NCI-H2196 treated with DMSO at 0.1 percent for 48 hours (cell line): ENCODE data around the gene FAM171A1.
"Not testable (repeated sequence)": the region's sequence is repeated elsewhere in the genome, so short reads cannot be mapped to it uniquely, and the experiment has no call there.

Experiments
- DNase-seq: peaks from one replicate; lab custom pipeline; 2025; ENCODE audit not compliant: unreplicated experiment; lab: John Stamatoyannopoulos, UW

Gene FAM171A1

DNA sequence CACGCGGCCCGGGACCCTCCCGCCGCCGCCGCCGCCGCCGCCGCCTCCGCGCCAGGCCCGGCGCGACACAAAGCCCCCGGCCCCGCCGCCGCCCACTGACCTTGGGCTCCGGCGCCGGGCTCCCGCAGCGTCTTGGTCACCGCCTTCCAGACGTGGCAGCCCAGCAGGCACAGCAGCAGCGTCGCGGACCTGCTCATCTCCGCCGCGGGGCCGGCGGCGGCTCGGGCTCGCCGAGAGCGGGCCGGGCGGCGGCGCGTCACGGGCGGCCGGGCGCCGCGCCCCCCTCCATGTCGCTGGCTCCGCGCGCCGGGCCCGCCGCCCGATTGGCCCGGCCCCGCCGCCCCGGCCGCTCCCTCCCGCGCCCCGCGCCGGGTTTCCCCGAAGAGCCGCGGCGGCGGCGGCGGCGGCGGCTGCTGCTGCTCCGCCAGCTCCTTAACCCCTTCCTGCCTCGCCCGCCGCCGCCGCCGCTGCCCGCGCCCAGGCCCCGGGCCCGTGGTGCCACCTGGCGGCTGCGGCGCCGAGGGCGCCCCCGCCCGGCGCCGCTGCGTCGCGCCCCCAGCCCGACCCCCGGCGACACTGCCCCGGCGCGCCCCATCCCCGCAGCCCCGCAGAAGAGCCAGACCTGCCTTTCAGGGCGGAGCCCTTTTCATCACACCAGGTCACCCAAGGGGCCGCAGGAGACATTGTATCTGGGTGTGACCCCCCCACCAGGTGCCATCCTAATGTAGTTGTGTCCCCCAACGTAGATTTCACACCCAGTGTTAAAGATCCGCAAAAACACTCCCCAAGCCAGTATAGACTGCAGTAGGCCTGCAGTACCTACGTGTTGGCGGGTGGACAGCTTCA lies at the start of gene FAM171A1:
FAM171A1 (minus strand) TSS at position 434 of the 846 bp plus-strand sequence; CDS start at position 197, 237 bp downstream.
- DNase-seq, result no peak

- DNase-seq, result no peak
Measured at GRCh38 chr10:15420858-15421257, 49.8 kb upstream of the FAM171A1 start.

GRCh38 chr10:15419279-15419874 lies 48.3 kb upstream of the FAM171A1 start:
- DNase-seq, result no peak

DNA sequence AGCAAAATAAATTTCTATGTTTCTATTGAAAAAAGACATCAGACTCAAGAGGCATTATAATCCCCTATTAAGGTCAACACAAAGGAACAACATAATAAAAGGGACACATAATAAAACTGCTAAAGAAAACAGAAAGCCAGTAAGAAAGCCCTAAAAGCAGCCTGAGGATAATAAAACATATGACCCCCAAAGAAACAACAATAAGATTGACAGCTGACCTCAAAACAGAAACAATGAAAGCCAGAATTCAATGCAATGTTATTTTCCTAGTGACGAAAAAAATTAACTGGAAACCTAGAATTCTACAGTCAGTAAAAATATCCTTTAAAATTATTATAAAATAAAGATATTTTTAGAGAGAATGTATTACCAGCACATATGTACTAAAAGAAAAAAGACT lies 44.9 kb upstream of the FAM171A1 start:
- DNase-seq, result no peak

DNA sequence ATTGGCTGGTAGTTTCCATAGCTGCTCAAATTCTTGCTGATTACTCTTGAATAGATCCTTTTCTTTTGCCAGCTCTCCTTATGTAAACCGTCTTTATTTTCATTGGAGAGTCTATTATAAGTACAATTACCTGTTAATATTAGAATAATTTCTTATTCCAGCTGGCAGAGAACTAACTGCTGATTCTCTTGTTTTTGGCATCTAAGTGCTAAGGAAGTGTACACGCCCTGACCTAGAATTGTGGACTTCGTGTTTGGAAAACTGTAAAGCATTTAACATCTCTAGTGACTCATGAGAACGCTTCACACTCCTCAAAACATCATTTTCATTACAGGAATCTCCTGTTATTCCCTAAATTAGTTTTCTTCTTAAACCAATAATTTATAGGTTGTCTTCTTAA lies 39.9 kb upstream of the FAM171A1 start:
- no peak for DNase-seq

GRCh38 chr10:15409350-15409749 lies 38.3 kb upstream of the FAM171A1 start:
- DNase-seq, result not testable (repeated sequence)

DNA sequence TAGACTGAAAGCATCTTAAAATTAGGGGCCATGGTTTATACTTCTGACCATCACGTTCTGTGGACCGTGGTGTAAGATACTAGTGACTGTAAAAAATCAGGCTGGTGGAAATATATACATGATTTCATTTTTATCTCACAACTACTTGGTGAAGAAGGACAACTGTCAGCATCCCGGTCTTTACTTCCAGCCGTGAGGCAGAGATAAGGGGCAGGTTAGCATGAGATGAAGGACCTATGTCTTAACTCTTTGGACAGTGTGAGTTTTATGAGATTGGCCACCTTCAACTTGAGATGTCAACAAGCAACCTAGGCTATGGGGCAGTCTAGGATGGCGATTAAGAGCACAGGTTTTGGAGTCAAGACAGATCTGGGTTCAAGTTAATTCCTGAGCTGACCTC lies 37.5 kb upstream of the FAM171A1 start:
- no peak for DNase-seq

- DNase-seq, result no peak
Measured at GRCh38 chr10:15405319-15405718, 34.2 kb upstream of the FAM171A1 start.

- no peak for DNase-seq
Measured at GRCh38 chr10:15401382-15401781, 30.3 kb upstream of the FAM171A1 start.

GRCh38 chr10:15400461-15400860 lies 29.4 kb upstream of the FAM171A1 start:
- DNase-seq, result not testable (repeated sequence)

DNA sequence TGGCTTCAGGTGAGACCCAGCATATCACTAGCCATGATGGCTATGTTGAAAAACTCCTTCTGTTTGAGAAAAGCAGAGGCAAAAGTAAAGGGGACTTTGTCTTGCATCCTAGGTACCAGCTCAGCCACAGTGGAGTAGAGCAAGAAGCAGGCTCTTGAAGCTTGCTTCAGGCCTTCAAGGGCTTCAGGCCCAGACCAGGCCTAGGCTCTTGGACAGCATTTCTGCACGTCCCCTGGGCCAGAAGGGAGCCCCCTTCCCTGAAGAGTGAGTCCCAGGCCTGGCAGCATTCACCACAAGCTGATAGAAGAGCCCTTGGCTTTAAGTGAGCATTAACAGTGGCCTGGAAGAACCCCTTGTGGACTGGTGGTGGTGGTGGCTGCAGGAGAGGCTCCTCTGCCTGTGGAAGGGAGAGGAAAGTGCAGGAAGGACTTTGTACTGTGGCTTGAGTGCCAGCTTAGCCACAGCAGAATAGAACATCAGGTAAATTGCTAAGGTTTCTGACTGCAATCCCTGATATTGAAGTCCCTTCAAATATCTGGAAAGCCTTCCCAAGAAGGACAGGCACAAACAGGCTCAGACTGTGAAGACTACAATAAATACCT lies 28.1 kb upstream of the FAM171A1 start:
- DNase-seq, result no peak

GRCh38 chr10:15395935-15396334 lies 24.8 kb upstream of the FAM171A1 start:
- no peak for DNase-seq

- DNase-seq, result no peak
Measured at GRCh38 chr10:15393139-15393825, 22.2 kb upstream of the FAM171A1 start.

DNA sequence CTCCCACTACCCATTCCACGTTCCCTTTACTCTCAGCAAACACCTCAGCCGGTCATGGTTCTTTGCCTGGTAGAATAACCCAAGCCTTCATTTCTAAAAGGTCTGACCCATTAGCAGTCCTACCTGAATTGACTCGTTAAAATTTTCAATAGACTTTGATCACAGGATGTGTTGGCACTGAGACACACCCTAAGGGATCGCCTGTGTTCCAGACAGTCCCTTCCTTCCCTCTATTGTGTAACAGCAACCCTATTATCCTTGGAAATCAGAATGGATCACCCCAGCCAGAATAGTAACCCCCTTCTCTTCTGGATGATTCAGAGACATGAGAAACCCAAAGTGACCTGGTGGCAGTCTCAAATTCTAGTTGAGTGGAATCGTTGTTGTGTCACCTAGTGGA lies 20.4 kb upstream of the FAM171A1 start:
- no peak for DNase-seq

DNA sequence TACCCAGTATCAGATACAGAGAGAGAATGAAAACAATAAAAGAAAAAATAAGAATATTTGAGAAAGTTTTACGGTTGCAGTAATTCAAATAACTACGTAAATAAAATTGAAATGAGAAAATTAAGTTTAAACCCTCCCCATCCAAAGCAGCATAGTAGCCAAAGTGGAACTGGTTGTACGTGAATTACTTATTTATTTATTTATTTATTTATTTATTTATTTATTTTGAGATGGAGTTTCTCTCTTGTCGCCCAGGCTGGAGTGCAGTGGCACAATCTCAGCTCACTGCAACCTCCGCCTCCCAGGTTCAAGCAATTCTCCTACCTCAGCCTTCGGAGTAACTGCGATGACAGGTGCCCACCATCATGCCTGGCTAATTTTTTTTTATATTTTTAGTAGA lies 17.1 kb upstream of the FAM171A1 start:
- not testable (repeated sequence) for DNase-seq

- no peak for DNase-seq
Measured at GRCh38 chr10:15387021-15387420, 15.9 kb upstream of the FAM171A1 start.

DNA sequence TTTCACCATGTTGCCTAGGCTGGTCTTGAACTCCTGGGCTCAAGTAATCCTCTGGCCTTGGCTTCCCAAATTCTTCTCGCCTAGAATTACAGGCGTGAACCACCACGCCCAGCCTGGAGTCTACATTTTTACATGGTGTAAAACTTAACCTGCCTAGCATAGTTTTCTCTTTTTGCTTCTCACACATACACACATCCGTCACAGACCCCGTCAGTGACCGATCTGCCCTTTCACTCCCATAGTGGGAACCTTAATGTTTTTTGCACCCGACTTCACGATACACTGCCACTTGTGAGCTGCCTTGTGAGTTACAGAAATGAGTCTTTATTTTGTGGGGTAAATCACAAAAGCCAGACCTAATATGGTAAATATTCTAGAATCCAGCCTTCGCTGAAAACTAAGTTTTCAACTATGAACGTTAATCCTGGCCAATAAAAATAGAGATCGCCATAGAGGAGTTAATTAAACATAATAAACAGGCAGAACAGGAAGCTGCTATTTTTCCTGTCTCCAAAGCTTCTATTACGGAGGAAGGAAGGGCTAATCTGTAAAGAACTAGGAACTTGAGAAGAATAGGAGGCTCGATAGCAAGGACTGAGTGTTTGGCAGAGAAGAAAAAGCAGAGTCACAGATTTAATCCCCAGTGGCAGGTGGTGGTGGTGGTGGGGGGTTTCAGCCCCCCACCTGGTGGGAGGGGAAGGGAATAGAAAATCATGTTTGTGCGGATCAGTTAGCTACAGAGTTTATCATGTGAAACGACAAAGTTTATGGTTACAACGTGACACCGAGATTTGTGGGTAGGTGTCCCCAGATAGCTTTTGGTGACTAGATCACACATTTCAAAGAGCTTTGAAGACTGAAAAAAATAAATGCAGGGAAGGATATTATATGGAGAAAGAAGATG lies 14.7 kb upstream of the FAM171A1 start:
- no peak for DNase-seq

DNA sequence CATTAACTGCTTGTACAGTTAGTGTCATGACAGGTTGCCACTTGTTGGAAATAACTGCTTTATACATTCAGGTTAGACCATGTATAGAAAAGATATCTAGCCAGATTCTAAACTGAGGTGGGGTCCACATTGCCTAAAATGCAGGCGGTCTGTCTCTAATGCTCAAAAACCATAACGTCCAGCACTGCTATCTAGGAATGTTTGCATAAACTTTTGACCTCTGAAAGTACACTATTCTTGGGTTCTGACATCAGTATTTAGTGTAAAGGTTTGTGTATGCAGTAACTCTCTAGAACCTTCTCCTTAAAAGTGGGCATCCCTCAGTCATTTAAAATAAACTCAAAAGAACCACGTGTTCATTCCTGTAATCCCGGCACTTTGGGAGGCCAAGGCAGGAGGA lies 10.3 kb upstream of the FAM171A1 start:
- no peak for DNase-seq

DNA sequence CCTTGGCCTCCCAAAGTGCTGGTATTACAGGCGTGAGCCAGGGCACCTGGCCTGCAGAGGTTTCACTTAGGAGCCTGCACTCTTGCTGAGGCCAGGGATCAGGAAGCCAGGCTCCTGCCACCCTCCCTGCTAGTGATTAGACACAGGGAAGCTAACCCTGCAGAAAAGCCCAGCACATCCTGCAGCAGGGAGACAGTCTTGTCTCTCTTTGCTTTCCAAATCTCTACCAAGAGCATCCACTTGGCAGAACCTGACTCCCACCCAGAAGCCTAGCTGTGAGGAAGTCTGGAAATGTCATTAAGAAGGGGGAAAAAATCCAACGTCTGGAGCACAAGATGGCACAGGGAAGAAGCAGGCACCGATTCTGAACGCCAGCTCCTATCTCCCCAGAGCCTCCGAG lies 8.0 kb upstream of the FAM171A1 start:
- DNase-seq, result no peak

- no peak for DNase-seq
Measured at GRCh38 chr10:15378569-15378968, 7.5 kb upstream of the FAM171A1 start.

DNA sequence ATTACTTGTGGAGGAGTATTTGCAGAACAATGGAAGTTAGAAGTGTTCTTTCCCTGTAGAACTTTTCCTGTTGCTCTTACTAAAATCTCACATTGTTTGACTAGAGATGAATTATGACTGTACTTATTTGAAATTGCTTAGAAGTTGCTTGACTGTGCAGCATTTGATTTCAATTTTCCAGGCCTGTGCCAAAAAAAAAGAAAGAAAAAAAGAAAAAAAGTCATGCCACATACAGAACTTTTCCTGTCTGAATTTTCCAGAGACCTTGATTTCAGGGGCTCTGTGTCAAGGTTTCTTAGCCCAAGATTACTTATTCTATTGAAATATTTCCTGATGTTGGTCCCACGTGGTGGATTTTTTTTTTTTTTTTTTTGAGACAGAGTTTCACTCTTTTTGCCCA lies 3.5 kb upstream of the FAM171A1 start:
- DNase-seq, result no peak
